GM04504 (cell line): ENCODE data around the gene MRM2.

Experiments used
- DNase-seq: peaks from one replicate; pipeline ENCODE4 v3.0.0-alpha.2; 2012; ENCODE audit warnings: low read depth

MRM2 gene

DNA sequence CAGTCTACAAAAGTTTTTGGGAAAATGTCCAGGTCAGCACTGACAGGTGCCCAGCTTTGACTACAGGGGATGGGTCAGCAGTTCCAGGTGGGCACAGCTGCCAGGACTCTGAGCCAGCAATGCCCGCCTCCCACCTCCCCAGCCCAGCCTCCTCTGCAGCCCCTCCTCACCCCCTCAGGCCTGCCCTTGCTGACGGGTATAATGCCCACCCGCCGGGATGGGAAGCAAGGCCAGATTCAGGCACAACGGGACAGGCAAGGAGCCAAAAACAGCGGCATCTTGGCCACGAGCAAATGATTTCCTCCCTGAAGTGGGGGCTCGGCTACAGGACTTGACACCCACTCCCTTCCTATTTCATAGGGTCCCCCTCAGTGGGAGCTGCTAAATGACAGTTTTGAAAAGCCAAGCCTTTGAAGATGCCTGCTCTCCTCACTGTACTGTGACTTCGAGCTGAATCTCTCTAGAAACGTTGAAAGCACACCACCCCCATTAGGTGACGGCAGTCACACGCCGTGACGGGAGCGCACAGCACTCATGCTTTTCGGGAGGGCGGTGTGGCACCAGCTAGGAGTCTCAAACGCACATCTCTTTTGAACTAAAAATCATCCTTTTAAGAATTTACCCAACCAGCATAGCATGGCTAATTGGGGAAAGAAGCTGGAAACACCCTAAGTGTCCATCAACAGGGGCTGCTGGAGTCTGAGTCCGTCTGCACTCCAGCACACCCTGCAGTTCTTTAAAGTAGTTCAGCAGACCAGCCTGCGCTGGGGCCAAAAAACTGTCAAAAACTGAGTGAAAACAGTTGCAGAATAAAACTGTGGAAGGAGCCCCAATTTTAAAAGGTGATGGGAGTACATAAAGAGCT lies 38.9 kb downstream of the MRM2 start:
- no peak for DNase-seq

DNA sequence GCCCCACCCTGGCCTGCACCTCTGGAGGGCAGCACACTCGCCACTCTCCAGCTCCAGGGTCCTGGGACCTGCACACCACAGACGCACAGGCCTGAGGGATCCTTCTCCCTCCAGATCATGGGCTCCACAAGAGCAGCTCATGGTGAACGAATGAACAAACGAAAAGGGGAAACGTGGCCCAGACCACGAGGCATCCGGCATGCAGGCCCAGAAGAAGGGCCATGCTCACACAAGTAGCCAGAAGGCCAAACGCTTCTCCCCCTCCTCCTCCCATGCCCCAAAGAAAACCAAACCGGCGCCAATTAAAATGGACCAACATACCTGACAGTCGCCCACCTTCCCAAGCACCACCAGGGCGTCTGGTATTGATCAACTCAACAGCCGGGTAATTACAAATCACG lies 39.6 kb downstream of the MRM2 start:
- no peak for DNase-seq

DNA sequence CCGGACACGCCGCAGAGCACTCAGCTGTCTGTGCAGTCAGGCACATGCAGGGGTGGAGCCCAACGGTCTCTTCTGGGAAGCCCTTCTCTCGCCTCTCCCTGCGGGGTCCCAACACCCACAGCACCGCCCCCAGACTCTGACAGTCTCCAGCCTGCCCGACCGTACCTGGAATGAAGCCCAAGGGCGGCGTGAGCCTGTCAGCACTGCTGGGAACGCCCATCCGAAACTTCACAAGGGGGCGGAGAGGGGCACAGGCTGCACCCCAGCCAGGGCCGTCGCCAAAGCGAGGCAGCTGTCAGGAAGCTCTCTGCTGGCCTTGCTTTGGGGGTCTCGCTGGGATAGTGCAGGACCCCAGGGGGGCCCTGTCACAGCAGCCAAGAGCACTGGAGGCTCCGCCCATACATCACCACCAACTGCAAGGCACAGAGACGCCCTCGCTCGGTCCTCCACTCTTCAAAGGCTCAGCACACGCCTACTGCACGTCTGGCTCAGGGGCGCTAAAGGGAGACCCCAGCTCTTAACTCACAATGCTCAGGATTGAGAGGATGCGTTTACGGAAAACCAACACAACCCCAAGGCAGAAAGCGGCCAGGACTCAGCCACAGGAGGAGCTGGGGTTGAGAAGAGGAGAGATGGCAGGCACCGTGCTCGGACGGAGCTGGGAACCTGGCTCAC lies 40.2 kb downstream of the MRM2 start:
- DNase-seq, result no peak

DNA sequence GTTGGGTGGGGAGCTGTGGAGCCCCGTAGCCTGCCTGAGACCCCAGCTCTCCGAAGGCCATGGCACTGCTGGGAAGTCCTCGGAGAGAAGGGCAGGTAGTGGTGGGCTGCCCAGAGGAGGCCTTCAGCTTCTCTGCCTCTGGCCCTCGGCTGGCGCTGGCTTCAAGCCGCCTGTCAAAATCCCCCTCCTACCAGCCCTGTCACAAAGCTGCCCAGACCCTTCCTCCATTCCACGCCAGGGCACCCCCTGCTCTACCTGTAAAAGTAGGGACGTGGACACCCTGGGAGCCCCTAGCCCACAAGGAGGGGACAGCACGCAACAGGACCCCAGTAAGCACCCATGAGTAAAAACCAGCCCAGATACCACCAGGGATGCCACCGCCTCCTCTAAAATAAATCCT lies 40.9 kb downstream of the MRM2 start:
- DNase-seq, result no peak

DNA sequence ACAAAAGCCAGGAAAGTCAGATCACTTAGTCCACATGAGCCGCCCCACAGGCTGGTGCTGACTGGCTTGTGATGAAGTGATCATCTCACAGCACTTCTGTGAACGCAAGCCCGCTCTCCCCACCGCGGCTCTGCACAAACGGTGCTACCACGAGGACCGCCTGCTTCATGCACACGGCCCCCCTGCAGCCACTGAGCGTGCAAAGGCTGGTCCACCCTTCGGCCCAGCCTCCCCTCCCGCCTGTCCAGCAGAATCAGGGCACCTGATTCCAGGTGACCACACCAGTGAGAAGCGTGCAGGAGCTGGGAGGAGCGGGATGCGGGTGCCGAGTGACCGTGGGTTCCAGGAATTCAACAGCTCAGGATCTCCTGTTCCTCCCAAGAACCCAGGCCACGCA lies 41.4 kb downstream of the MRM2 start:
- no peak for DNase-seq

DNA sequence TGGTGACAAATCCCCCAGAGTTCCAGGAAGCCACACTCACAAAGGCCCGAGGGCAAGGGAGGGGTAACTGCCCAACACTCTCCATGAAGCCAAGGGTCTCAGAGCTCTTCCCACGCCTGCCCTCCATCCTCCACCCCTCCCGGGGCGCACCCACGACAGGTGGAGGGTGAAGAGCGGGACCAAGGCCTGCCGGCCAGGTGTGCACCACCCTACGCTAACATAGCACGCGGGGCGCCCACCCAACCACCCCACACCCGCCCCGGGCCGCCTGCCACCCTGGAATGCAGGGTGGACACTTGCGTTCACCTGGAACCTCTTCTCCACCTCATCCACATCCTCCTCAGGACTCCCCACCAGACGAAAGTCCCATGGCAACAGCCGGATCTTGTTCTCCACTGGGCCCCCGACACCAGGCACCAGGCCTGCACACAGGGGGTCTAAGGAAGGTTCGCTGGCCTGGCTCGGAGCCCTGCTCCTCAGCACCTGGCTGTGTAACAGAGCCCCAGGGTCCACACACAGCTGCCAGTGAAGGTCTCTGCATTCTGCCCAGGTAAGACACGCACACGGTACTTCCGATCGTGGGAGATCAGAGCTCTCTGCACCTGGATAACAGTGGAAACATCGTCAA lies 41.9 kb downstream of the MRM2 start:
- DNase-seq, result no peak

DNA sequence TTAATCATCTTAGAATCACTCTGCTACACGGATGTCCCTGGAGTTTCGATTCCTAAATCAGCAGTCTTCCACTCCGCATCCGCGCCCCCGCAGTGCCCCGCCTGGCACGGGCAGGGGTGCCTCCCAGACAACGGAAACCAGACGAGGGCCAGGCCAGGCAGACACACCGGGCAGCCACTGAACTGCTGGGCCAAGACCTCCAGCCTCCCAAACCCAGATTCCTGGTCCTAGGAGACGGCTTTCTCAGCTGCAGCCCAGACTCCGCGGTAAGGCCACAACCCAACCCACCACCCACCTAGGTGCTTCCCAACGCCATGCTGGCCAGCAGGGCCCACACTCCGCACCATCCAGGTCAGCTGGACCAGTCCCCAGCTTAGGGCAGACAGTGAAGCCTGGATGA lies 42.5 kb downstream of the MRM2 start:
- no peak for DNase-seq

DNA sequence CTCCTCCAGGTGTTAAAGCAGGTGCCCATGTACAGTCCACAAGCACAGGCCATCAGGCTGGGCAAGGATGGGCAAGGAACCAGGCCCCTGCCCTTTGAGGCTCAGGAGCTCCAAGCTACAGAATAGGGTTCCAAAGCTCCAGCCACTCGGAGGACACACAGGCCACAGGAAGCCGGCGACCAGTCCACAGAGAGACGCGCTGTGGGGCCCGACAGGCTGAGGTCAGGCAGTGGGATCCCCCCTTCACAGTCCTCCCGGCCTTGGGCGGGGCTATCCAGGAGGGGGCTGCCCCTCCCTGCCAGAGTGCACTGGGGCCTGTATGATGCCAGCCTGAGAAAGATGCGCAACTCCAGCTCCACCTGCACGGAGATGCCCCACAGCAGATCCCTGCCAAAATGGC lies 43.2 kb downstream of the MRM2 start:
- no peak for DNase-seq

DNA sequence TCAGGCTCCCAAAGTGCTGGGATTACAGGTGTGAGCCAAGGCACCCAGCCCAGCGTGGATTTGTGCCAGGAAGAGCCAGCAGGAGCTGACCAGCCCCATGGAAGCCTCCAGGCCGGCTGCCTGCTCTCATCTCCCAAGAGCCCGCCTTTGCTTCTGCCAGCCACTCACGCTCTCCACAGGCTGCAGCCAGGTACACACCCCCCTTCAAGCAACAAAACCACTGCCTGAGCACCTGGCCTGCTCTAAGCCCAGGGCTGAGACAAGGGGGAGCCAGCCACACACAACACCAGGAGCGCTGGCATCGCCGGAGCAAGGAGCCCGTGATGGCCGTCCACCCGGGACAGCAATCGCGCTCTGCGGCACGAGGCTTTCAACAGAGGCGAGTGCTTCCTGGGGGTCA lies 43.8 kb downstream of the MRM2 start:
- DNase-seq, result no peak

DNA sequence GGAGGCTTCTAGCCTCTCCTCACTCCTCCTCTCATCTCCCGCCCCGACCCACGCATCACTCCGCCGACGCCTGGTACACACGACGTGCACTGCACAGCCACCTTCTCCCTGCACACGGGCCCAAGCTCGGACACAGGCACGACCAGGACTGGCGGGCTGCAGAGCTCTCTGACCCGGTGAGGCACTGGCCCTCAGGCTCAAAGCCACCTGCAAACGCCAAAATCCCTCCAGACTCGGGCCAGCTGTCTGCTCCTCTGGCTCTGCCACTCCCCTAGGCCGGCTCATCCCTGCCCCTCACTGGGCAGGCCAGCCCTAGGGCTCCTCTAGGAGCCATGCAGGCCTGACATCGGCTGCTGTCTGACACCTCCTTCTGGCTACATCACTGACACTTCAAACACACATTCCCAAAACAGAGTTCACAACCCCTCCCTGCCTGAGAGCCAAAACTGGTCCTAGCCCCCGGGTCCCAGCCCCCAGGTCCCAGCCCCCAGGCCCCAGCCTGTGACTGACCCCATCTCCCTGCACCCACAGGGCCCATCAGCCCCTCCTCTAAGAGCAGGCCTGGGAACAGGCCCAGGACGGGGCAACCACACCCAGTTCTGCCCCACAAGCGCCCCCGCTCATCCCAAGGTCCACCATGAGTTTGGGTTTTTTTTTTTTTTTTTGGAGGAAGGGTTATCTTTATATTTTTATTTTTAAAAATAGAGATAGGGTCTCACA lies 44.4 kb downstream of the MRM2 start:
- DNase-seq, result no peak

DNA sequence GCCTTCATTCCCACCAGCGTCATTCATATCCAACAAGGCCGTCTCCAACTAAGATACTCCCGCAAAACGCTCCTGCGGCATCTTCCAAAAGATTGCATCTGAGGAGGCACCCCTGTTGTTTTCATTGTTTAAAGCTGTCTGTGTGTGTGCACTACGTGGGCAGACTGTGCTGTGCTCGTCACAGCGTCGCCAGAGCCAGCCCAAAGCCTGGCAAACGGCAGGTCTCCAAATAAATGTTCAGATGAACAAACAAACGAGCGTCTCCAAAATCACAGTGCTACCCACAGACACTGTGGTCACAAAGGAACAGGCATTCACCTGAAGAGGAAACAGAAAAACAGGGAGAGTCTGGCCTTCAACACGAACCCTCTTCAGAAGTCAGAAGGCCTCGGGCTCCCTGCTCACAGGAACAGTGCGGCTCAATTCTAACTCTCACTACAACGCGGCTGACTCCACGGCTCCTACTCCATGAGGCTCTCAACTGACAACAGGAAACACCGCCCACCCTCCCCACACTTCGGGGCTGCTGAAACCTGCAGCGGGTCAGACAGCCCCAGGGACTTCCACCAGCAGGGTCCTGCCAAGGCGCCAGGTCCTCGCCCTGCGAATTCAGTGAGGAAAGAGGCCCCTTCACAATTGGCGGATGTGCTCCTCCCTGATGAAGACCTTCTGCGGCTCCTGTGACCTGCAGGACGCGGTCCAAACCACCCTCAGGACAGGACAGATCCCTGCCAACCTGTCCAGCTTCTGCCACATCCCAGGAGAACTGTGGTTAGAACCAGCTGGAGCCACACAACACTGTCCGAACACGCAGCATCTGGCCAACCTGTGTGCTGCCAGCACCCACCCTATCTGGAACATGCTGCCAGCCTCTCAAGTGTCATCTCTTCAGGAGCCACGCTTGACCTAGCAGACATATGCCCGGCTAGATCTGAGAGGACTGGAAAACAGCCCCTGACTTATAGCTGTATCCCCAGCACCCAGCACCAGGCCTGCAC lies 45.3 kb downstream of the MRM2 start:
- no peak for DNase-seq

DNA sequence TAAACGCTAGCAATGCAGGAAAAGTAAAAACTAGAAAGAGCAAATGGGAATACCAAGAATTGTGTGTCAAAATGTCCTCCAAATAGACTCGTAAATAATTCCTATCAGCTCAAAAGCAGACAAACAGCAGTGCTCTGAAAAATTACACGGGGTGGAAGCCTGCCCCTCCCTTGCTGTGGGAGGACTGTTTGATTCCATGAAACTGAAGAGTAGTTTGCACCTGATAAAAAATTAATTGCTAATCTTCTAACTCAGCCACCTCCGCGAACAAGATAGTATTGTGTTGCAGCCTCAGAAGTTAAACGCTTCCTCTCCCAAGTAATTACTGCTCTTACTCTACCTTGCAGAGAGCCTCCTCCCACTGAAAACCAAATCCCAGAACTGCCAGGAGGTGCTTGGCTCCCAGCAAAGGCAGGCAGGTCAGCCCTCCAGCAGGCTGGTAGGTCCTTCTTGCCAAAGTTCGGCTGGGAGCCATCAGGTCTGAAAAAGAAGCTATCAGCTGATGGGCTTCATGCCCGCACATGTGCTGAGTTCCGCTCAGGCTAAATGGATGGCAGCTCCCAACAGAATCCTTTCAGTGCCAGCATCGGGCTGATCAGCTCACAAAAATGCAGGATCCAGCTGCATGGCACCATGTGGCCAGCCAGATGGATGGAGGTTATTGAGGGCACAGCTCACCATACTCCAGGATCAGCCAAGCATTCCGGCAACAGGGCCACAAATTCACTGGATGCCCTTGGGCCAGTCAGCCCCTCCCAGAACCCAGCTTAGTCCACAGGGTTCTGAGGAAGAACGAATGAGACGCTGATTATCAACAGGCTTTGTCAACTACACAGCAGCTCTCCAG lies 46.4 kb downstream of the MRM2 start:
- no peak for DNase-seq

DNA sequence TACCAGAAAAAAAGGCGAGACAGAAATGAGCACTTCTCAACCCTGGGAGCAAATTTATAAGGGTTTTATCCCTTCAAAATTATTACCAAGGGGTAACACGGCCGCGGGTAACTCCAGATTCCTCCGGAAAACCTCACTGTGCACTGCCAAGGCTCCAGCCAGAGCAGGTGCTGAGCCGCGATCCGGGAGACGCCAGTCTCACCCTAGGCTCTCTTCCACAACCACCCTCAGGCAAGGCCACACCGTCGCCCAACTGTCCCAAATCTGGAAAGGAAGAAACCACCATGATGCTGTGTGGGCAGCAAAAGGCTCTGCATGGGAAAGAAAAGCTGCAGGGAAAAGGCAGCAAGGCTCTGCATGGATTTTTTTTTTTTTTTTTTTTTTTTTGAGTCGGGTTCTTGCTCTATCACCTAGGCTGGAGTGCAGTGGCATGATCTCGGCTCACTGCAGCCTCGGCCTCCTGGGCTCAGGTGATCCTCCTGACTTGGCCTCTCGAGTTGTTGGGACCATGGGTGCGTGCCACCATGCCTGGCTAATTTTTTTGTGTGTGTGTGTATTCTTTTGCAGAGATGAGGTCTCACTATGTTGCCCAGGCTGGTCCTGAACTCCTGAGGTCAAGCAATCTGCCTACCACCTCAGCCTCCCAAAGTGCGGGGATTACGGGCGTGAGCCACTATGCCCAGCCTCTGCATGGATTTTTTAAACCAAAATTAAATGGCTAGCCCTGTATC lies 48.3 kb downstream of the MRM2 start:
- no peak for DNase-seq

DNA sequence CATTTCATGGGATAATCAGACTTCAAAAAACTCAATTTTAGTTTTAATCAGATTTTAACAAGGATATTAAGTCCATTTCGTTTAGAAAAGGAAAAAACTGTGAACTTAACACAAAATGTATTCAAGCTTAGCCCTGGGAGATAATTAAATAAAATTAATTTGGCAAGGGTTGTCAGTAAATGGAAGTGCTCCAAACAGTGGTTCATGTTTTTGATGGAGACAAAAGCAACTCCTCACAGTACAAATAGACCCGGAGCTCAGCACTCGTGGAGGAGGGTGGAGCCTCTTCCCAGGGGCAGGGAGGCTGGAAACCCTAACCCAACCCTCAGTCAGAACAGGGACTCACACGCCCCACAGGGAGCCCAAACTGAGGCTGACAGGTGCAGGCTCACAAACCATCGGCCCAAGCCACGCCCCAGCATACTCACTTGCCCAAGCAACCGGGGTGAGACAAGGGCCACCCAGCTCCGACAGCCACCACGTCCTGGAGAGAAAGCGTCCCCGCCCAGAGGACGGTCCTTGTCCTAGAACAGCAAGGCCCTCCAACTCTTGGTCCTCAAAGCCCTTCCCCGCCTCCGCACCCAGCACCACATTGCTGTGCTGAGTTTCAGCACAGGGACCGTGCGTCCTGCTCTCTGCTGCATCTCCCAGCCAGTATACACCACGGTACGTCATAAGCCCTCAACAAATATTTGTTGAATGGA lies 49.0 kb downstream of the MRM2 start:
- DNase-seq, result no peak

DNA sequence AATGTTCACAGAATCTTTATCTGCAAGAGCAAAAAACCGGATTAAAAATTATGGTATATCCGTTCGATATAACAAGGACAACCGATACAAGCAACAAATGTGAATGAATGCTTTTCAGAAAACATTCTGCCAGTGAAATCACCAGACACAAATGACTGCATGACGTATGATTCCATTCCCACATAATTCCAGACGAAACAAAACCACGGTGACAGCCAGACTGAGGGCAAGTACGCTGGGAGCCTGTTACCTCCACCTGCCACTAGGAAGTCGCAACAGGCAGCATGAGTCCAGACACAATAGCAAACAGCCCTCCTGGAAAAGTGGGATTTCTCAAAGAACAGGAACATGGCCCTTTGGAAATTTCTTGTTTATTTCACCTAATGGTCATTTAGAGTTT lies 51.0 kb downstream of the MRM2 start:
- no peak for DNase-seq

DNA sequence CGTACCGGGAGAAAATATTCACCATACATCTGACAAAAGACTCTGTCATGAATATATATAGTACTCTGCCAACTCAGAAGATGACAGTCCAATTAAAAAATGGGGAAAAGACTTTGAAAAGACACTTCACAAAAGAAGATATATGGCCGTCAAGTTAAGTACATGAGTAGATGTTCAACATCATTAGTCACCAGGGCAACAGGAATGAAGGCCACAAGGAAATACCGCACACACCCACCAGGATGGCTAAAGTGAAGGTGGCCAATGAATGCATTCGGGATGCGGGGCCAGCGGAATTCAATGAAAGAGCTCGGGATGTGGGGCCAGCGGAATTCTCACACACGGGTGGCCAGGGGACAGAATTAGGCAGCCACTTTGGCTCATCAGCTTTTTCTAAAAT lies 51.5 kb downstream of the MRM2 start:
- no peak for DNase-seq

DNA sequence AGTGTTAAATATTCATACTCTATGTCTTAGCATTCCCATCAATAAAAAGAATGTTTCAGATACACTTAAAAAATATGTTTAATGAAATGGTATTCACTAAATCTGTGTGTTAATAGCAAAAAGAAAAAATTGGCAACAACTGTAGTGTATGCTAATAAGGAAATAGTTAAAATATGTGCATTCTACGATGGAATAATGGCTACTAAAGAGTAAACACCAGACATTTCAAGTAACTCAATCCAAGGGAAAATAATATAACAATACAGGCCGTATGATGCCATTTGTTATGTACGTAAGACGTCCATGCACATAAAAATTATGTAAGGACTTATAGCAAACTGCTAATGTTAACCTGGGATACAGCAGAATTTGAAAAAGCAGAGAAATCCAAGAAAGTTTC lies 55.8 kb downstream of the MRM2 start:
- DNase-seq, result no peak

DNA sequence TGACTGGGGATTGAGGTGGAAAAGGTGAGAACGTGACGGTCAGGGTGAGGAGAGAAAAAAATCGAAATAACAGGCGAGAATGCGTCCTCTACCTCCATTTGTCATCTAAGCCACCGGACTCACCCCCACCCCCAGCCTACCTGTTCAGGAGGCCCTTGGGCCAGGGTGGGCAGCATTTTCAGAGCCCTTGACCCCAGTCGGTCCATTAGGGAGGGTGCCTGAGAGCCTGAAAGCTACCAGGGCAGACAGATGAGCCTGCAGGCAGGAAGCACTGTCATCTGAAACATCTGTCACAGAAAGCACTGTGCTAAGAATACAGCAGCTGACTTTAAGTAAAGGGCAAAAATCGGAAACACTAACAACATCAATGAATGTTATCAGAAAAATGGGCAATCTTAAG lies 56.3 kb downstream of the MRM2 start:
- no peak for DNase-seq
